Measurements from ENCODE around the gene MED22. TPM values are rescaled to one million over a fixed set of nuclear protein-coding genes. Genes with fewer than 3 reads are reported as not detected.

The MED22 gene
- total RNA-seq, result 17.4 and 21.3 TPM in 2 replicates

GRCh38 chr9:133347985-133348717, at the start of gene MED22, which contains the start of gene RPL7A:
TSS of gene MED22 (minus strand) at chr9:133348131. CDS start at chr9:133346662, 1,469 bp downstream.
TSS of gene RPL7A (plus strand) at chr9:133348218. CDS start at chr9:133348244, 26 bp downstream.

GRCh38 chr9:133375724-133376654, 28.1 kb upstream of the MED22 start, which contains the start of the genes STKLD1 and SURF4:
TSS of gene STKLD1 (plus strand) at chr9:133376366. CDS start at chr9:133376474, 108 bp downstream.
TSS of gene SURF4 (minus strand) at chr9:133376060. CDS start at chr9:133375969, 91 bp downstream.

GRCh38 chr9:133356391-133357091, 8.6 kb upstream of the MED22 start, which contains the start of the genes SURF1 and SURF2:
TSS of gene SURF1 (minus strand) at chr9:133356487. CDS start at chr9:133356453, 34 bp downstream.
TSS of gene SURF2 (plus strand) at chr9:133356550. CDS start at chr9:133356593, 43 bp downstream.

GRCh38 chr9:133335924-133336811, 11.8 kb downstream of the MED22 start, which contains the start of gene SURF6:
TSS of gene SURF6 (minus strand) at chr9:133336188. CDS start at chr9:133336132, 56 bp downstream.

Small RNA genes within 50 kb of the gene (small RNA-seq; reads per million reads assigned to genes)
- gene RF00019, result not detected
- gene SNORD24, result not detected
- gene SNORD36A, result not detected
- gene SNORD36B, result not detected
- gene SNORD36C, result not detected

Other genes starting within 250 kb of the MED22 start
- 32.0 and 34.5 TPM in 2 replicates for gene RALGDS, start 226.9 kb downstream of the MED22 start, total RNA-seq
- gene GBGT1, start 184.2 kb downstream of the MED22 start, total RNA-seq, result 5.8 and 7.2 TPM in 2 replicates
- gene OBP2B, start 138.9 kb downstream of the MED22 start, total RNA-seq, result not detected in 2 replicates
- not detected in 2 replicates for gene ABO, start 72.9 kb downstream of the MED22 start, total RNA-seq
- 9.7 and 10.1 TPM in 2 replicates for gene SURF6, start 11.9 kb downstream of the MED22 start, total RNA-seq
- 1,307 and 1,371 TPM in 2 replicates for gene RPL7A, start 87 bp upstream of the MED22 start, total RNA-seq
- 19.6 and 19.8 TPM in 2 replicates for gene SURF1, start 8.4 kb upstream of the MED22 start, total RNA-seq
- 8.8 and 11.1 TPM in 2 replicates for gene SURF2, start 8.4 kb upstream of the MED22 start, total RNA-seq
- gene SURF4, start 27.9 kb upstream of the MED22 start, total RNA-seq, result 424 and 466 TPM in 2 replicates
- gene STKLD1, start 28.2 kb upstream of the MED22 start, total RNA-seq, result 0.61 and 1.3 TPM in 2 replicates
- 14.6 and 15.2 TPM in 2 replicates for gene REXO4, start 69.9 kb upstream of the MED22 start, total RNA-seq
- gene ADAMTS13, start 74.2 kb upstream of the MED22 start, total RNA-seq, result 1.8 and 2.4 TPM in 2 replicates
- 12.1 and 13.3 TPM in 2 replicates for gene CACFD1, start 111.8 kb upstream of the MED22 start, total RNA-seq
- 35.5 and 41.3 TPM in 2 replicates for gene SLC2A6, start 131.0 kb upstream of the MED22 start, total RNA-seq
- not detected in 2 replicates for gene MYMK, start 176.8 kb upstream of the MED22 start, total RNA-seq
- under 0.01 TPM in 1 of 2 replicates, not detected in the other for gene ADAMTSL2, start 186.6 kb upstream of the MED22 start, total RNA-seq